CD1c-positive myeloid dendritic cell (primary cell): Measurements from ENCODE around the gene LDB3.

Experiments used
- DNase-seq: peaks from one replicate; pipeline ENCODE4 v3.0.0-alpha.2; 2016; ENCODE audit errors: extremely low spot score

Gene LDB3

DNA sequence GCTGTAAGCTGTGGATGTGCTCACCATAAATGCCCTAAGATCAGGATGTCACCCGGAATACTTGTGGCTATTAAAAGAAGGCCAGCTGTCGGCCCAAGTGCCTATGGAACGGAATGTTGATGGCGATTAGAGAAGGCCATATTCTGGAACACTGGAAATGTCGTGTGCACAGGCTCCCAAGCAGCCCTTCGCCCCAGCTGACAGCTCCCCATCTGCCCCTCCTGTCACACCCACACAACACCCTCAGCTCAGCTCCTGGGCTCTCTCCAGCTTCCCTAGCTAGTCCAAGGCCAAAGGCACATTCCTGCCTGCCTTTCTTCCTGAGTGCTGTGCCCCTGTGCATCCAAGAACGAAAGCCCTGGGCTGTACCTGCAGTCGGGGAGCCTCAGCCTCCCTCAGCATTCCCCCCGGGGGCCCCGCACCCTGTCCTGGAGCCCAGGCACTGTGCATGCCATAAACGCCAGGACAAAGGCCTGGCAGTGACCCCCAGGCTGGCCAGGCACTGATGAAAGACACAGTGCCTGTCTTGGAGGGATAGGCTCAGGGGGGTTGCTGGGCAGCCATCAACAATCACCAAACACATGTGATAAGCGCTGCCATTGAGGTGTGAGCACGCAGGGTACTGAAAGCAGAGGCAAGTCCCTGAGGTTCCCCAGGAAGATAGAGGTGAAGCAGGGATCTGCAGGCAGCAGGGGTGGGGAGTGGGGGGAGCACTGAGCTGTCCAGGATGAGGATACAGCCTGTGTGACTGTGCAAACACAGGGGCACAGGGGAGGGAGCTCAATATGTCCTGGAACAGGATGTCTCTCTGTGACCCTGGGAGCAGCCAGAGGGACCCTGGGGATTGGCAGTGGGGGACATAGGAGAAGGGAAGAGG is 3.7 kb upstream of the LDB3 start:
- DNase-seq, result no peak

- DNase-seq, result no peak
Observed at GRCh38 chr10:86665218-86665607, 3.1 kb upstream of the LDB3 start.

DNA sequence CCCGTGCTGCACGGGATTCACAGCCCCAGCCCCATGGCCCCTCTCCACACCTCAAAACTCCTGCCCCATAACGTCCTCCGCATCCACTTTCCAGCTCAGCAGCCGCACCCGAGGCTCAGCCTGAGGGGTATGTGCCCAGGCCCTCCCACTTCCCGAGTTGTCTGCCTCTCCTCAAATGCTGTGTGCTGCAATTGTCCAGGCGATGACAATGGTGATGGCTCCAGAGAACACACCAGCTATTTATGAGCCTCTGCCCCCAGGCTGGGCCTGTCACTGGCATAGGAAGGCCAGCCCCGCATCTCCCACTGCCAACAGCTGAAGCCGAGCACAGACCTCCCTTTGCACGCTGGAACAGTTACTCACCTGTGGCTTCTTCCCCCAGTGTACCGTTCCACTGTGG is 2.4 kb upstream of the LDB3 start:
- no peak for DNase-seq

DNA sequence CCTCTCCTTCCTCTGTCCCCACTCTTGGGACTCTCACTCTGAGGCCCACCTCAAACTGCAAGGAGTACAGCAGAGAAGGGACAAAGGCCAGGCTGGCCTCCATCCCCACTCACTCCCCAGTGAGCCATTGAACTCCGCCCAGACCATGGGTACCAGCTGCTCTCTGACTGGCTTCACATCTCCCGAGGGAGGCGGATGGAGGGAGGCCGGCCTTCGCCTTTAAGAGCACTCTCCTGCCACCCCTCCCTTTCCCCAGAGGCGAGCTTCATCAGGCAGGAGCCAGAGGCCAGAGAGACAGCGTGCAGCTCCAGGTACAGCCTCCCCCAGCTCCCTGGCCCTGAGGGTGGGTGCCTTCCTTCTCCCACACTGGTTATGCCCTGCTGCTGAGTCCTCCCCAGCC is 1.8 kb upstream of the LDB3 start:
- no peak for DNase-seq

GRCh38 chr10:86667421-86668181 is 710 bp upstream of the LDB3 start:
- DNase-seq, result no peak

GRCh38 chr10:86670290-86670811 is 2.0 kb downstream of the LDB3 start:
- no peak for DNase-seq

- DNase-seq, result no peak
Observed at GRCh38 chr10:86670876-86671275, 2.6 kb downstream of the LDB3 start.

GRCh38 chr10:86671419-86671818 is 3.1 kb downstream of the LDB3 start:
- DNase-seq, result no peak

- no peak for DNase-seq
Observed at GRCh38 chr10:86671985-86672710, 3.8 kb downstream of the LDB3 start.

DNA sequence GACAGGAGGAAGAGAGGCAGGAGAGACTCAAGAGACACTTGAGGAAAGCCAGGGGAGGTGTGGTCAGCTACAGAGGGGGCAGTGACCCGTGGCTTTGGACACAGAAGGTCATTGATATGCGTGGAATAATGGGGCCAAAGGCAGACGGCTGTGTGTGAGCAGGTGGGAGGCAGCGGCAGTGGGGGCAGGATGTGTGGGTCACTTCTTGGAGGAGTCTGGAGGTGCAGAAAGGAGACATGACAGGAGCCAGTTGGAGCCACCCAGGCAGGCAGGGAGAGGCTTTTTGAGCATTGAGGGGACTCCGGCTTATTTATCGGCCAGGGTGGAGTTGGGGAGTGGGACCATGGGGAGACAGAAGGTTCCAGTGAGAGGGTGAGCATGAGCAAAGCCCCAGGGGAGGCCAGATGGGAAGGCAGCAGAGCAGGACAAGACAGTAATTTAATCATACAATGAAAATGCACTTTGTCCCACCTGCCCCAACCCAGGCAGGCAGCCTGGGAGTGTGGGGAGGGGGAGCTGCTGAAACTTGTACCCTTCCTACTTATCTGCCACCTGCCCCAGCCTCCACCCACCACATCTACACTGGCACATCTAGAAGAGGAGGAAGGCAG is 5.0 kb downstream of the LDB3 start:
- DNase-seq, result no peak

GRCh38 chr10:86673827-86674581 is 5.7 kb downstream of the LDB3 start:
- DNase-seq, result no peak

DNA sequence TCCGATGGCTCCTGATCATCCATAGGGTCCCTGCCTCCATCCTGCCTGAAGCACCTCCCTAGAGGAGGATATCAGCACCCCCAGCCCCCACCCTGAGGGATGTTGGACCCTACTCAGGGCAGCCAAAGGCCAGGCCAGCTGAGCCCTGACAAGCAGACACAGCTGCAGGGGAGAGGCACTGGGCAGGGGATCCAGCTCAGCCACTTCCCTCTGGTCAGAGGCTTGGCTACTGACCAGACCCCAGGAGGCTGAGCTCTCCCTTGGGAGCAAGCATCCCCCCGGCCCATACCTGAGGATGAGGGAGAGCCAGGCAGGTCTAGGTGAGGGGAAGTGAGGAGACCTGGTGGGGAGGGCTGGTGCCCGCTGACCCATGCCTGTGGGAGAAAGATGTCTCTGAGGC is 6.6 kb downstream of the LDB3 start:
- no peak for DNase-seq

DNA sequence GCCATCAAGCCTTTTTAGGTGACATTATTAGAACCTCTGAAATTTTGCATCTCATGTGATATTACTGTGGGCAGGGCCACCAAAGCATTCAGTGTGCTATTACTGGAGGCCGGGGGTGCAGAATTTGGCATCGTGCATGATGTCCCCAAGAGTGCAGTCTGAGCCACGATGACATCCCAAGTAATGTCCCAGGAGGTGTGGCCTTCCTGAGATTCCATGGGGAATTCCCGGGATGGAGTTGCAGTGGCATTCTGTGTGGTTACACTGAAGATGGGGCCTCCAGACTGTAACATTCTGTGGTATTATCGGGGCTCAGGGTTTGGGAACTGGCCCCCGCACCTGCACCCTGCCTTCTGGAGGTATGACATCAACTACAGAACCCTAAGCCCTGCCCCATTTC is 9.1 kb downstream of the LDB3 start:
- DNase-seq, result no peak

GRCh38 chr10:86678999-86679792 is 10.9 kb downstream of the LDB3 start:
- peak; percentile 23 for DNase-seq

GRCh38 chr10:86681047-86681446 is 12.7 kb downstream of the LDB3 start:
- DNase-seq, result no peak

DNA sequence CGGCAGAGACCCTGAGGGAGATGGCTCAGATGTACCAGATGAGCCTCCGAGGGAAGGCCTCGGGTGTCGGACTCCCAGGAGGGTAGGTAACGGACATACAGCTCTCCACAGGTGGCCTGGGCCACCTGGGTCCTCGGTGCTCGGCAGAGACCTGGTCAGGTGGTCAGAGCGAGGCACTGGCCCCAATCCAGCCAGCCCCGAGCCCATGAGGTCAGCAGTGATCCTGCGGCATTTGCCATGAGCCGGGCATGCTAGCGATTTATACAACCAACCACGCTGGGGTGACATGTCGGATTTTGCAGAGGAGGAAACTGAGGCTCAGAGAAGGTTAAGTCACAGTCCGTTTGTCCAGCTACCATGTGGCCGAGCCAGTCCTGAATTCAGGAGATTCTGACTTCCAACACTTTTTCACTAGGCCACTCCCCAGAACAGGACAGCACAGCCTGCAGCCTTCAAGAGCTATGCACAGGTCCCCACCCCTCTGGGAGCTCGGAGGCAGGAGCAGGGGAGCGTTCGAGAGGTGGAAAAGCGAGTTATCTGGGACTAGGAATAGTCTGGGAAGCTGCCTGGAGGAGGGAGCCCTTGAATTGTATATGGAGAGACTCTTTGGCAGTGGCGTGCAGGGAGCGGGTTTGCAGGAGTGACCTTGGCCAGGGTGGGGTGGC is 13.5 kb downstream of the LDB3 start:
- DNase-seq, result no peak

GRCh38 chr10:86682675-86683074 is 14.4 kb downstream of the LDB3 start:
- DNase-seq, result no peak

- no peak for DNase-seq
Observed at GRCh38 chr10:86684331-86685097, 16.2 kb downstream of the LDB3 start.

GRCh38 chr10:86685416-86685815 is 17.1 kb downstream of the LDB3 start:
- no peak for DNase-seq
